ENCODE measurements around the gene CCDC7.

- TF ChIP-seq POLR2A (IDR thresholded peaks at IDR 0.05; ENCODE audit: low read depth, low read length) (no peak), POLR2AphosphoS5 (IDR thresholded peaks at IDR 0.05; ENCODE audit: low read depth, low read length) (no peak)
Measured at GRCh38 chr10:32437334-32437733, 8.6 kb upstream of the CCDC7 start.

Measured in GM12892 (cell line).